Keratinocyte (primary cell): ENCODE data around the gene SLC23A1. TPM values are rescaled to one million over a fixed set of nuclear protein-coding genes. Genes with fewer than 3 reads are reported as not detected.

Experiments used
- DNase-seq: peaks from one replicate; pipeline ENCODE4 v3.0.0-alpha.2; 2011; ENCODE audit warnings: low read depth, missing footprints, low spot score
- FAIRE-seq: peaks from 2 replicates; lab custom pipeline; 2011; peaks lifted over from hg19 to GRCh38; lab: Jason Lieb, UNC
- H2AFZ ChIP-seq: 2 replicates; pipeline ENCODE4 v1.6.0; 2012; ENCODE audit warnings: low read length, control low read depth, inconsistent platforms; ENCODE audit not compliant: control insufficient read depth
- H3K27ac ChIP-seq: 2 replicates; pipeline ENCODE4 v1.5.1; 2011; ENCODE audit warnings: low read length; ENCODE audit not compliant: control insufficient read depth, insufficient read depth
- H3K27me3 ChIP-seq: 3 replicates; pipeline ENCODE4 v1.6.0; 2011; ENCODE audit warnings: low read length; ENCODE audit not compliant: control insufficient read depth, insufficient read depth; ENCODE audit errors: extremely low read depth
- H3K36me3 ChIP-seq, 2 experiments: 2 replicates in 1 of 2; 3 replicates in 1 of 2; pipeline ENCODE4 v1.5.1; 2011; ENCODE audit warnings: low read length in 2 of 2, mild to moderate bottlenecking in 1 of 2; ENCODE audit not compliant: control insufficient read depth in 2 of 2, insufficient read depth in 2 of 2; ENCODE audit errors: extremely low read depth in 1 of 2
- H3K4me1 ChIP-seq: 3 replicates; pipeline ENCODE4 v1.5.1; 2011; ENCODE audit warnings: low read length; ENCODE audit not compliant: control insufficient read depth, insufficient read depth; ENCODE audit errors: extremely low read depth
- H3K4me2 ChIP-seq: 3 replicates; pipeline ENCODE4 v1.6.0; 2011; ENCODE audit warnings: low read depth, low read length; ENCODE audit not compliant: control insufficient read depth, insufficient read depth; ENCODE audit errors: extremely low read depth
- H3K4me3 ChIP-seq, 3 experiments: fragments of 200-600 bp in 1 of 3; sonication (generic) in 1 of 3; 2 replicates in 2 of 3; 3 replicates in 1 of 3; pipeline ENCODE4 v1.5.1; 2011 to 2016; ENCODE audit warnings: low read length in 3 of 3, mild to moderate bottlenecking in 3 of 3, control low read depth in 2 of 3, inconsistent platforms in 1 of 3, low read depth in 1 of 3, mixed read lengths in 1 of 3, mixed run types in 1 of 3, moderate library complexity in 1 of 3; ENCODE audit not compliant: control insufficient read depth in 2 of 3, insufficient read depth in 2 of 3; ENCODE audit errors: extremely low read depth in 1 of 3
- H3K79me2 ChIP-seq: 2 replicates; pipeline ENCODE4 v1.6.0; 2012; ENCODE audit warnings: low read length; ENCODE audit not compliant: control insufficient read depth, insufficient read depth
- H3K9ac ChIP-seq: 3 replicates; pipeline ENCODE4 v1.6.0; 2011; ENCODE audit warnings: low read length; ENCODE audit not compliant: control insufficient read depth, insufficient read depth; ENCODE audit errors: extremely low read depth
- H3K9me1 ChIP-seq: 3 replicates; pipeline ENCODE4 v1.6.0; 2011; ENCODE audit warnings: low read length; ENCODE audit not compliant: control insufficient read depth, insufficient read depth; ENCODE audit errors: extremely low read depth
- H3K9me3 ChIP-seq: 2 replicates; pipeline ENCODE4 v1.5.1; 2012; ENCODE audit warnings: low read depth, low read length; ENCODE audit not compliant: control insufficient read depth
- H4K20me1 ChIP-seq: 3 replicates; pipeline ENCODE4 v1.6.0; 2011; ENCODE audit warnings: low read length; ENCODE audit not compliant: control insufficient read depth, insufficient read depth; ENCODE audit errors: extremely low read depth
- EZH2 ChIP-seq: IDR thresholded peaks from one replicate; pipeline ENCODE4 v1.6.1; 2012; ENCODE audit warnings: inconsistent platforms, mild to moderate bottlenecking, low read length, moderate library complexity
- dilution Hi-C: fragments of 300-500 bp; cut with MboI; formaldehyde crosslinking; loops from one replicate; pipeline ENCODE4 v1.7.0; 2020; ENCODE audit warnings: low sequenced_read_pairs; ENCODE audit not compliant: extremely low pct_ligation_motif_present
- polyA plus RNA-seq, 5 experiments: library from polyadenylated mRNA; depleted of rRNA in 3 of 5; stranded (reverse) in 3 of 5; stranded (forward) in 1 of 5; unstranded in 1 of 5; fragments of >200 nt; gene quantifications; 1 replicate in 1 of 5; 2 replicates in 3 of 5; 3 replicates in 1 of 5; pipeline versions ENCODE4 v1.2.1 to v1.2.3, GENCODE V29; 2011 to 2012; ENCODE audit warnings: missing spikeins in 2 of 5, low read depth in 1 of 5, low replicate concordance in 1 of 5
- TF ChIP-seq, protein P1 (sequence below), 3 experiments: IDR thresholded peaks in 1 of 3; conservative IDR thresholded peaks in 1 of 3; optimal IDR thresholded peaks in 1 of 3; 2 replicates in 2 of 3; 3 replicates in 1 of 3; pipeline versions ENCODE3 to v1.5.1; 2011; ENCODE audit warnings: low read length in 3 of 3, mild to moderate bottlenecking in 3 of 3, moderate library complexity in 2 of 3, control low read depth in 1 of 3, inconsistent platforms in 1 of 3; ENCODE audit not compliant: insufficient read depth in 2 of 3; ENCODE audit errors: extremely low read depth in 1 of 3

Gene SLC23A1
- polyA plus RNA-seq, 1 donor (not counting 4 experiments of a cell fraction or from before 2014, with no cell fraction given), result not detected

DNA sequence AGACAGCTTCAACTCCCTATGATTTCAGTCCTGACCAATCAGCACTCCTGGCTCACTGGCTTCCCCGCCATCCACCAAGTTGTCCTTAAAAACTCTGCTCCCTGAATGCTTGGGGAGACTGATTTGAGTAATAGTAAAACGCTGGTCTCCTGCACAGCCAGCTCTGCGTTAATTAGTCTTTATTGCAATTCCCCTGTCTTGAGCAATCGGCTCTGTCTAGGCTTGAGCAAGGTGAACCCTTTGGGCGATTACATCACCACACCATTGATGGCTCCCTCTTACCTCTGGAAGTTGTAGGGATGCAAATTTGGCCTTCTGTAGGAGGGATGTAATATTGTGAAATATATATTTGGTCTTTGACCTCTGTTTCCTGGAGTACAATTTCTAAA is 2.9 kb upstream of the SLC23A1 start:
- Histone ChIP-seq H4K20me1 (no peaks in the 10 kb centered on the region), H3K36me3 (no peaks in the 10 kb centered on the region), H3K9me1 (no peaks in the 10 kb centered on the region), H2AFZ (no peak overlapping the region), H3K9ac (no peak overlapping the region), H3K79me2 (no peaks in the 10 kb centered on the region), H3K4me1 (peaks cover 30% of the 10 kb centered on the region), H3K27ac (peak overlapping the region; percentile 24), H3K4me2 (peak overlapping the region; percentile 76), H3K9me3 (no peaks in the 10 kb centered on the region), H3K27me3 (no peaks in the 10 kb centered on the region), H3K4me3 (no peak overlapping the region)
- FAIRE-seq (no peak), DNase-seq (no peak)
- dilution Hi-C loops, result no loop called here
- TF ChIP-seq, protein P1, sequence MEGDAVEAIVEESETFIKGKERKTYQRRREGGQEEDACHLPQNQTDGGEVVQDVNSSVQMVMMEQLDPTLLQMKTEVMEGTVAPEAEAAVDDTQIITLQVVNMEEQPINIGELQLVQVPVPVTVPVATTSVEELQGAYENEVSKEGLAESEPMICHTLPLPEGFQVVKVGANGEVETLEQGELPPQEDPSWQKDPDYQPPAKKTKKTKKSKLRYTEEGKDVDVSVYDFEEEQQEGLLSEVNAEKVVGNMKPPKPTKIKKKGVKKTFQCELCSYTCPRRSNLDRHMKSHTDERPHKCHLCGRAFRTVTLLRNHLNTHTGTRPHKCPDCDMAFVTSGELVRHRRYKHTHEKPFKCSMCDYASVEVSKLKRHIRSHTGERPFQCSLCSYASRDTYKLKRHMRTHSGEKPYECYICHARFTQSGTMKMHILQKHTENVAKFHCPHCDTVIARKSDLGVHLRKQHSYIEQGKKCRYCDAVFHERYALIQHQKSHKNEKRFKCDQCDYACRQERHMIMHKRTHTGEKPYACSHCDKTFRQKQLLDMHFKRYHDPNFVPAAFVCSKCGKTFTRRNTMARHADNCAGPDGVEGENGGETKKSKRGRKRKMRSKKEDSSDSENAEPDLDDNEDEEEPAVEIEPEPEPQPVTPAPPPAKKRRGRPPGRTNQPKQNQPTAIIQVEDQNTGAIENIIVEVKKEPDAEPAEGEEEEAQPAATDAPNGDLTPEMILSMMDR (optimal IDR thresholded peaks at IDR 0.05 in 1 of 3, IDR thresholded peaks at IDR 0.05 in 1 of 3, conservative IDR thresholded peaks at IDR 0.05 in 1 of 3; ENCODE audit: extremely low read depth in 1 of 3, insufficient read depth in 2 of 3, low read length in 3 of 3), result no peak
- TF ChIP-seq EZH2, result no peak

- dilution Hi-C loops, result no loop called here
- Histone ChIP-seq H3K4me2 (peak overlapping the region; percentile 76), H3K9ac (peak overlapping the region; percentile 16), H3K4me1 (peaks cover 24% of the 10 kb centered on the region), H2AFZ (peak overlapping the region; percentile 14), H3K27ac (peak overlapping the region; percentile 24), H4K20me1 (no peaks in the 10 kb centered on the region), H3K36me3 (no peaks in the 10 kb centered on the region), H3K9me1 (no peaks in the 10 kb centered on the region), H3K4me3 (peak overlapping the region in 2 of 3 experiments; percentile 39), H3K9me3 (no peaks in the 10 kb centered on the region), H3K27me3 (no peaks in the 10 kb centered on the region), H3K79me2 (no peaks in the 10 kb centered on the region)
- TF ChIP-seq, protein P1 (optimal IDR thresholded peaks at IDR 0.05 in 1 of 3, IDR thresholded peaks at IDR 0.05 in 1 of 3, conservative IDR thresholded peaks at IDR 0.05 in 1 of 3; ENCODE audit: extremely low read depth in 1 of 3, insufficient read depth in 2 of 3, low read length in 3 of 3), result peak in 1 of 3 experiments; percentile 23
- TF ChIP-seq EZH2, result no peak
- peak; percentile 44 for FAIRE-seq
- DNase-seq, result no peak
Measured at GRCh38 chr5:139385061-139386049, 2.3 kb upstream of the SLC23A1 start.
